GM04504 (cell line): ENCODE data around the gene LCE1C.

Source experiments
- DNase-seq: peaks from one replicate; pipeline ENCODE4 v3.0.0-alpha.2; 2012; ENCODE audit warnings: low read depth

LCE1C gene

DNA sequence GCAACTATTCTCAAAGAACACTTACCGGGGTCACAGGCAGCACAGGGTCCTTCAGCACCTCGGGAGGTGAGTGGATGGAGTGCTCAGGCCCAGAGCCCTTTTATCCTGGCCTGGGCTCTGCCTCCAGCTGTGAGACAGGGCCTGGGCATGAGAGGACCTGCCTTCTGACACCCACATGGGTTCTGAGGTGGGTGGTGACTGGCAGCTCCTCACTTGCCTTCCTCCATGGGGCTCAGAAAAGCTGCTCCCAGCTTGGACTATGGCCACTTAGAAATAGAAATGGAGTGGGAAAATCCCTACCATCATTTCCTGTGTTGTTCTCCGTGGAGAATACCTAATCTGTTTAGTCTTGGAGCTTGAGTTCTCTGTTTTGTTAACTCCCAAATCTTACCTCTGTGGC lies at the start of gene LCE1C:
TSS of gene LCE1C (minus strand) at position 76 of the 400 bp plus-strand sequence. CDS start 1,173 bp downstream, outside the sequence.
- no peak for DNase-seq

DNA sequence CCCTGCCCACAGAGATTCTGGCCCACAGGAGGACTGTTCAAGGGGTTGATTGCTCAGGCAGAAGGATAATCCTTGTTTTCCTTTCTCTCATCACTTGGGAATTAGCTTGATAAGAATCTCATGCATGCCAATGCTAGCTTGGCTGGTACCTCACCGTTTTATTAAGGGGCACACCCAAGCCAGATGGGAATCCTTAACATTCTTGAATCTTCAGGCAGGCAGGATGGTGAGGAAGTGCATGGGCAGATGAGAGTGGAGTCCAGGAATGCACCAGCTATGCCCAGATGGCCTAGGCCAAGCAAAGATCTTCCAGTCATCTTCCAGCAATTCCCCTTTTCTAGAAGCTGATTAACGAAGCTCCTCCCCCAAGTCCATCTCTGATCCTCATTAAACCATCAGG lies 49.2 kb upstream of the LCE1C start:
- no peak for DNase-seq

GRCh38 chr1:152842556-152842955 lies 36.1 kb upstream of the LCE1C start, which contains the start of gene LCE6A:
Gene LCE6A, plus strand, starts transcription at chr1:152842856. Its CDS starts 665 bp downstream, at chr1:152843521.
- no peak for DNase-seq

DNA sequence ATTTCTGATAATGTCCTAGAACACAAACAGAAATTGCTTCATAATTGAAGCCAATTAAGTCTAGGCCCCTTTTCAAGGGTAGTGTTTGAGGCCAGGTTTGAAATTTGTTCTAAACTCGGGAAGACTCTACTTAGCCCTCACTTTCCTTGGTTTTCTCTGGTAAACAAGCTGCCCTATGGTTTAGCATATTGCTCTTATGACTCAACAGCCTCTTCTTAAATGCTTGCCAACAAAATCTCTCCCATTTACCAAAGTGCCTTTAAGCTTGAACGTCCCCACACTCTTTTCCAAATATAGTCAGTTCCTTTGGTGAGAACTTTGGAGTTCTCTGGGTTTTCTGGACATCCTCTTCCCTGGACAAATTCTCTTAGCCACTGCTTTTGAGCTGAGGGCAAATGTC lies 30.4 kb upstream of the LCE1C start:
- no peak for DNase-seq

- DNase-seq, result no peak
Observed at GRCh38 chr1:152827173-152827572, 20.7 kb upstream of the LCE1C start, which contains the start of gene LCE1A. Gene LCE1A, plus strand, starts transcription at chr1:152827473. Its CDS starts 0 bp downstream, at chr1:152827473.

GRCh38 chr1:152824964-152825363 lies 18.5 kb upstream of the LCE1C start:
- no peak for DNase-seq

GRCh38 chr1:152823294-152823693 lies 16.8 kb upstream of the LCE1C start:
- no peak for DNase-seq

DNA sequence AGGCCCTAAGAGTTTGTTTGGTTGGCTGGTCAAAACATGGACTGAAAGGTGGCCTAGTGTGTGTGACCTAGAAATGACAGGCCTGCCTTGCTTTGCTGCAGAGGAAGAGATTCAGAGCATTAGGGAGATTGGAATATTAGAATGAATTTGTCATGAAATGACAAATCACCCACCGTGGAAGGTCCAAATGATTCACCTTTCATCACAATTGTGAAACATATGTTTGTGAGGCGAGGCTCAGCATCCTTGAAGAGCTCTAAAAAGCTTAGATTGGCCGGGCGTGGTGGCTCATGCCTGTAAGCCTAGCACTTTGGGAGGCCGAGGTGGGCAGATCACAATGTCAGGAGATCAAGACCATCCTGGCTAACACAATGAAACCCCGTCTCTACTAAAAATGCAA lies 10.9 kb upstream of the LCE1C start:
- no peak for DNase-seq

GRCh38 chr1:152811671-152812070 lies 5.2 kb upstream of the LCE1C start, which contains the start of gene LCE1B:
Gene LCE1B, plus strand, starts transcription at chr1:152811971. Its CDS starts 476 bp downstream, at chr1:152812447.
- DNase-seq, result no peak

DNA sequence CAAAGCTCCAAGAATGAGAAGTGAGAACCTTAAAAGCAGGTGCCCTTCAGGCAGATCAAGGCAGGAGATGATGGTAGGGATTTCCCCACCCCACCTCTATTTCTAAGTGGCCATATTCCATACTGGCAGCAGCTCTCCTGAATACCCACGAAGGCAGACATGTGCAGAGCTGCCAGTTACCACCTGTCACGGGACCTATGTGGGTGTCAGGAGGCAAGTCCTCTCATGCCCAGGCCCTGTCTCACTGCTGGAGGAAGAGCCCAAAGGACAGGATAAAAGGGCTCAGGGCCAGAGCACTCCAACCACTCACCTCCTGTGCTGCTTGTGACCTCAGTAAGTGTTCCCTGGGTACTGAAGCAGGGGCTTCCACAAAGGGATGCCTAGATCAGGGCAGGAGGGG lies 4.6 kb upstream of the LCE1C start:
- no peak for DNase-seq

DNA sequence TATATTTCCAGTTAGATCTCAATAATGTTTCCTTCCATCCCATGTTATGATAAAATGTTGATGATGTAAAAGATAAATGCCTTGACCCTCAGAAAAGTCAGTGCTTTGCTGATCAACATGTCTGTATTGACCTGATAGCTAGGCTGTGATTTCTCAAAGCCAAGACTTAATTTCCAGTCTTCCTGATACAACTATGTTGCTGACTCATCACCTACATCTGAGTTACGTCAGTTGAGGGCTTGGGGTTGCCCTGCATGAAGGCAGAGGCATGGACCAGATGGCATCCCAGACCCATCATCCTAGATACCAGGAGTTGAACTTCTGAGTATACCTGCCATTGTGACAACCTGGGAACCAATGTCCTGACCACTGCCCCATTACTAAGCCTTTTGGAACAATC lies 5.1 kb downstream of the LCE1C start:
- no peak for DNase-seq

- no peak for DNase-seq
Observed at GRCh38 chr1:152796421-152796820, 10.0 kb downstream of the LCE1C start, which contains the start of gene LCE1D. Gene LCE1D, plus strand, starts transcription at chr1:152796721. Its CDS starts 1,074 bp downstream, at chr1:152797795.

DNA sequence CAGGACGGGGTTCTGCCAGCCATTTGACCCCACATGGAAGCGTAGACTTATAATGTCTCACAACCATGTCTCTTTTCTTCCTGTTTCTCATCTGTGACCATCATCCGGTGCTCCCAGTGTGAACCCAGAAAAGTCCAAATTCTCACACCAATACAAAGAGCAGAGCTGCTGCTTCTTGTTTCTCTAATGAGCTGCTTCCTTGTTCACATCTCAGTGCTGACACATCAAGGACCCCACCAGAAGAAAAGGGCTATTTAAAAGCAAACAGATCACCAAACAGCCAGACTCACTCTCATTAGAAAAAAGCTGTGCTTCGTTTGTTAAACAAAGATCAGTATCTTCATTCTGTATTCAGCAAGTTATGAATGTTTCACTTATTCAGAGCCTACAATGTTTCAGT lies 10.8 kb downstream of the LCE1C start:
- no peak for DNase-seq

DNA sequence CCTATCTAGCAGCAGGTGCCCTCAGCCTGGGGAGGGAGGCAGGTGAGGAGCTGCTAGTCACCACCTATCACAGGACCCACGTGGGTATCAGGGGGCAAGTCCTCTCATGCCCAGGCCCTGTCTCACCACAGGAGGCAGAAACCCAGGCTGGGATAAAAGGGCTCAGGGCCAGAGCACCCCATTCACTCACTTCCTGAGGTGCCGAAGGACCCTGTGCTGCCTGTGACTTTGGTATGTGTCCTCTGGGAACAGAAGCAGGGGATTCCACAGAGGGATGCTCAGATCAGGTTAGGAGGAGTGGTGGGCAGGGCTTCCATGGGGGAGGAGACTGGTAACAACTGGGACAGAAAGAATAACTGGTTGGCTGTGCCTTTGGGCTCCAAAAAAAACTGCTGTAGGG lies 20.4 kb downstream of the LCE1C start, which contains the start of gene LCE1E:
TSS of gene LCE1E (plus strand) at position 181 of the 400 bp plus-strand sequence. CDS start 1,043 bp downstream, outside the sequence.
- no peak for DNase-seq

GRCh38 chr1:152783095-152783494 lies 23.4 kb downstream of the LCE1C start:
- no peak for DNase-seq

DNA sequence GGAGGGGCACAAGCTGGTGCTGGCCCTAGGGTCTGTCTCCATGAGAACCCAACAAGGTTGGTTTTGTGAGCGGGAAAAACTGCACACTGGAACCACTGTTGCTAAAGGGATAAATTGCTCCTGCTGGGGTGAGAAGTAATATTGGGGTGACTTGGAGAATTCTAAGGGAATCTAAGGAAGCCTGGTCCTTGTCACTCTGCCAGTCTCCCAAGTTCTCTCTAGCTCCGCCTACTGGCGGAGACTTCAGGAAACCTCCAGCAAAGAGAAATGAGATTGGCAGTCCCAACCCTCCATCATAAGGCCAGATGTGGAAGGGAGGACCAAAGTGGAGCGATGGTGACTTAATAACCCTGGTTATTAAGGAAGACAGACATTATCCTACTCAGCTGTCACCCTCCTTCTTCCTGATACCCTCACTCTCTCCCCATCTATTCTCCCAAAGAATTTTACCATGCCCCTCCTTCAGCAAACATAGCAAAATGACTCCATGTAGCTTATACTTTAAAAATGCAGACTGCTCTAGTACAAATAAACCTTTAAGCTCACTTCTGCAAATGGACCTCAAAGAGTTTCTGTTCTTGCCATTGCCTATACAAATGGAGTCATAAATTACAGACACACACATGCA lies 28.8 kb downstream of the LCE1C start:
- DNase-seq, result no peak

GRCh38 chr1:152776361-152776760 lies 30.1 kb downstream of the LCE1C start:
- no peak for DNase-seq

DNA sequence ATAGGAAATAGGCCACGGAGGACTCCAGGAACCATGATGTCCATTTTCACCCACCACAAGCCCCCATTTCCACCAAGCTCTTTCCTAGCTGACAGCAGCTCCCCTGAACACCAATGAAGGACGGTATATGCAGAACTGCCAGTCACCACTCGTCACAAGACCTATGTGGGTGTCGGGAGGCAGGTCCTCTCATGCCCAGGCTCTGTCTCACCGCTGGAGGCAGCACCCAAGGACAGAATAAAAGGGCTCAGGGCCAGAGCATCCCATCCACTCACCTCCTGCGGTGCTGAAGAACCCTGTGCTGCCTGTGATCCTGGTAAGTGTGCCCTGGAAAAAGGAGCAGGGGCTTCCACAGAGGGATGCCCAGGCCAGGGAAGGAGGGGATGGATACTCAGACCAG lies 31.6 kb downstream of the LCE1C start, which contains the start of gene LCE1F:
TSS of gene LCE1F (plus strand) at position 266 of the 400 bp plus-strand sequence. CDS start 1,232 bp downstream, outside the sequence.
- no peak for DNase-seq

DNA sequence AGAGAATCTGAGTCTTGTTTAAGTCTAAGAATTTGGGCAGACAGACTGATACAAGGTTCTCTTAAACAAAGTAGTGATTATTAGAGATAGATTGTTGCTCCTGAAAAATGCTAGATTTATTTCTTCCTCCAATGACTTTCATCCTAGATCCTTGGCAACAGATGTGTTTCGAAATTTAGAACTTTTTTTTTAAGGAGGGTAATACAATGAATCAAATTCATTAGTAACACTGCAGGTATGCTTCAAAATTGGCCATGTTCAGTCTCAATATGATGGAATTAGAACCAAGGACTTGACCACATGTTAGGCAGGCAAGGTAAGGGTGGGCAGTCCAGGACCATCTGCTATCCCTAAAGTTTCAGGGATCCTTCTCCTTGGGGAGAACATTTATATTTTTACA lies 36.0 kb downstream of the LCE1C start:
- DNase-seq, result no peak

- no peak for DNase-seq
Observed at GRCh38 chr1:152768847-152769533, 37.5 kb downstream of the LCE1C start.

GRCh38 chr1:152761609-152762213 lies 44.7 kb downstream of the LCE1C start:
- DNase-seq, result no peak

- no peak for DNase-seq
Observed at GRCh38 chr1:152760551-152761190, 45.8 kb downstream of the LCE1C start.
